GM12801 (cell line): ENCODE results near the gene LMCD1.

Source experiments
- CTCF ChIP-seq: IDR thresholded peaks from one replicate; pipeline ENCODE4 v1.5.1; 2011; ENCODE audit warnings: control low read depth; ENCODE audit not compliant: insufficient read length; ENCODE audit errors: extremely low read depth

LMCD1 gene

GRCh38 chr3:8525893-8526292, 24.3 kb downstream of the LMCD1 start:
- TF ChIP-seq CTCF = no peak

- TF ChIP-seq CTCF = no peak
These were observed 27.6 kb downstream of the LMCD1 start for GRCh38 chr3:8529181-8529637.

GRCh38 chr3:8529738-8530525, 28.3 kb downstream of the LMCD1 start:
- TF ChIP-seq CTCF = no peak

DNA sequence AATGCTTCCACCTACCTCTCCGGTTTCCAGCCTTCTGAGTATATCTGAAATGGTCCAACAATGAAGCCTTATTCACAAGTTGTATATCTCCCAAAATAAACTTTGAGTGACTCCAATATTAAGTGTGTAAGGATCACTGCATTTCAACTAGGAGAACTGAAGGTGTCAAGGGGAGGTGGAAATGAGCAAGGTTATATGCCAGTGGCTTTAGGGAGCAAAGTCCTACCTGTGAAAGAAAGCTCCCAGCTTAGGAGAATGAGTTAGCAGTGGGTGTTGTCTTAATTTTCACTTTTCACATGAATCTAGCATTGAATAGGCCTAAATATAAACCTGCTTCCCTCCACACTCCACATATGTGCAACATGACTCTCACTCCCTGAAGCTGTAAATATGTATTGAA, 29.0 kb downstream of the LMCD1 start:
- TF ChIP-seq CTCF = no peak

GRCh38 chr3:8532251-8532871, 30.7 kb downstream of the LMCD1 start:
- TF ChIP-seq CTCF = no peak

DNA sequence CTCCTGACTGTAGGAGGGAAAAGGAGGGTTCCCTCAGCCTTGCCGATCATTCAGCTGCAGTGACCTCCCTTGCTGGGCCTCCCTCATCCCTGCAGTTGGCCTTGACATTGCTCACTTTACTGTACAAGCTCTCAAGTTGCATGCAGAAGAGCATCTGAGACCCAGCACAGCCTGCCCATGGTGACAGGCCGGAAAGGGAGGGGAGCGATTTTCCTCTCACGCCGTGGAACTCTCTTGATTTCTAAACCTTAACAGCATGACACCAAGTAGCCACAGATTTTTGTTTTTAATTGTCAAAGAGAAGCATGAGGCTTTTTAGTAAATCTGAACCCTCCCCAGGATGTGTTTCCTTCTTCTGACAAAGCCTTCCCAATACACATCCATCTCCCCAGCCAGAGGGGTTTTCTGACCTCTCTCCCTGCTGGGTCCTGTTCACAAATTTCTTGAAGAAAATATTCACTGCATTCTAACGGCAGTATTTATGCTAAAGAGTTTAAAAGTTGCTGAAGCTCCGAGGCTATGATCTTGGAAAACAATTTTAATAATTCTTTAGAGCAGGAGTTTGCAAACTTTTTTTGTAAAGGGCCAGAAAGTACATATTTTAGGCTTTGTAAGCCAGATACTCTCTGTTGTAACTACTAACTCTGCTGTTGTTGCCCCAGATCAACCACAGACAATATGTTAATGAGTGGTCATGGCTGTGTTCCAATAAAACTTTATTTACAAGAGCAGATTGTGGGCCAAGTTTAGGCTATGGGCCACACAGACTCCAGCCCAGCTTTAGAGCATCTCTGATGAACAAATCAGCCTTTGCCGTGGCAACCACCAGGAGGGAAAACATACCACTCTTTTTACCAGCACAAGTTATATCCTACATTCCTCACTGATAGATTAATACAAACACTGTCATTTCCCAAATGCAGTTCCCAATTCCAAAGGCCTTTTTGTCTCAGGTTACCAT, 34.8 kb downstream of the LMCD1 start:
- TF ChIP-seq CTCF = no peak

- no peak for TF ChIP-seq CTCF
These were observed 35.8 kb downstream of the LMCD1 start for GRCh38 chr3:8537440-8537839.
